GM23338 (cell line): Measurements from ENCODE around the gene NEK6. TPM values are rescaled to one million over a fixed set of nuclear protein-coding genes. Genes with fewer than 3 reads are reported as not detected.

Experiments
- ATAC-seq: fragments of 200-7000 bp; cut with Tn5 transposase; 3 replicates; pipeline ENCODE4 v1.9.1; 2020
- DNase-seq: peaks from one replicate; pipeline ENCODE4 v3.0.0-alpha.2; 2015; ENCODE audit warnings: low spot score
- H2AFZ ChIP-seq: fragments of 200-600 bp; sonication (generic); 2 replicates; pipeline ENCODE4 v1.8.0; 2016; ENCODE audit warnings: antibody characterized with exemption, mild to moderate bottlenecking, moderate library complexity
- H3F3A ChIP-seq: fragments of 200-600 bp; sonication (generic); replicated peaks from 2 replicates; pipeline ENCODE4 v1.8.0; 2017; ENCODE audit warnings: antibody characterized with exemption, mixed run types, low read depth
- H3K27ac ChIP-seq: fragments of 200-600 bp; sonication (generic); 2 replicates; pipeline ENCODE4 v1.6.1; 2016; ENCODE audit warnings: low read depth
- H3K27me3 ChIP-seq: fragments of 200-600 bp; sonication (generic); 2 replicates; pipeline ENCODE4 v1.8.0; 2016; ENCODE audit warnings: mild to moderate bottlenecking, mixed run types, moderate library complexity; ENCODE audit not compliant: insufficient read depth
- H3K36me3 ChIP-seq: fragments of 200-600 bp; sonication (generic); 2 replicates; pipeline ENCODE4 v1.8.0; 2016; ENCODE audit warnings: mild to moderate bottlenecking; ENCODE audit not compliant: insufficient read depth
- H3K4me1 ChIP-seq: fragments of 200-600 bp; sonication (generic); 2 replicates; pipeline ENCODE4 v1.8.0; 2016; ENCODE audit warnings: mild to moderate bottlenecking, moderate library complexity; ENCODE audit not compliant: insufficient read depth
- H3K4me2 ChIP-seq: fragments of 200-600 bp; sonication (generic); 2 replicates; pipeline ENCODE4 v1.7.1; 2017; ENCODE audit warnings: mixed run types
- H3K4me3 ChIP-seq: fragments of 200-600 bp; sonication (generic); 2 replicates; pipeline ENCODE4 v1.6.1; 2016; ENCODE audit warnings: mixed run types
- H3K79me2 ChIP-seq: fragments of 200-600 bp; sonication (generic); replicated peaks from 2 replicates; pipeline ENCODE4 v1.8.0; 2017; ENCODE audit warnings: mild to moderate bottlenecking; ENCODE audit not compliant: insufficient read depth
- H3K9me2 ChIP-seq: fragments of 200-600 bp; sonication (generic); 2 replicates; pipeline ENCODE4 v1.8.0; 2017; ENCODE audit not compliant: insufficient read depth
- H4K20me1 ChIP-seq: fragments of 200-600 bp; sonication (generic); replicated peaks from 2 replicates; pipeline ENCODE4 v1.8.0; 2017; ENCODE audit warnings: mild to moderate bottlenecking; ENCODE audit not compliant: insufficient read depth
- H3K27ac Mint-ChIP-seq: 2 replicates; pipeline ENCODE4 v1.8.0; 2020; ENCODE audit warnings: inconsistent platforms, mild to moderate bottlenecking, moderate library complexity, mixed read lengths
- H3K27me3 Mint-ChIP-seq: 3 replicates; pipeline ENCODE4 v1.8.0; 2022; ENCODE audit warnings: low read depth, mild to moderate bottlenecking, moderate library complexity, mixed read lengths, inconsistent platforms; ENCODE audit not compliant: insufficient read depth, poor library complexity
- H3K36me3 Mint-ChIP-seq: 3 replicates; pipeline ENCODE4 v1.8.0; 2021; ENCODE audit warnings: low read depth, mild to moderate bottlenecking, inconsistent platforms, moderate library complexity, mixed read lengths
- H3K4me1 Mint-ChIP-seq: 3 replicates; pipeline ENCODE4 v1.8.0; 2020; ENCODE audit warnings: mild to moderate bottlenecking, inconsistent platforms, mixed read lengths
- H3K4me3 Mint-ChIP-seq: 3 replicates; pipeline ENCODE4 v1.8.0; 2021; ENCODE audit warnings: moderate library complexity, mild to moderate bottlenecking, inconsistent platforms, mixed read lengths
- H3K9me3 Mint-ChIP-seq: 3 replicates; pipeline ENCODE4 v1.8.0; 2020; ENCODE audit warnings: moderate library complexity, mild to moderate bottlenecking, inconsistent platforms, mixed read lengths
- CREB1 ChIP-seq: fragments of 250-450 bp; sonication (Bioruptor Pico); IDR thresholded peaks from 2 replicates; pipeline ENCODE4 v1.5.0; 2020; ENCODE audit warnings: low read depth, mild to moderate bottlenecking, moderate library complexity
- CTCF ChIP-seq, 2 experiments: fragments of 200-600 bp in 1 of 2; sonication (generic) in 1 of 2; conservative IDR thresholded peaks; 2 replicates each; pipeline versions ENCODE4 v1.5.1 to v1.6.1; 2016 to 2017; ENCODE audit warnings: antibody characterized with exemption in 2 of 2, low read depth in 2 of 2, mild to moderate bottlenecking in 2 of 2, moderate library complexity in 1 of 2
- ETS1 ChIP-seq: IDR thresholded peaks from 2 replicates; pipeline ENCODE4 v1.6.1; 2016; ENCODE audit warnings: antibody characterized with exemption
- EZH2 ChIP-seq: fragments of 200-600 bp; sonication (generic); IDR thresholded peaks from one replicate; pipeline ENCODE4 v1.8.0; 2017; ENCODE audit warnings: antibody characterized with exemption, mild to moderate bottlenecking, low read depth; ENCODE audit not compliant: unreplicated experiment
- JUNB ChIP-seq: IDR thresholded peaks from one replicate; pipeline ENCODE4 v1.6.1; 2016; ENCODE audit warnings: antibody characterized with exemption; ENCODE audit not compliant: unreplicated experiment
- NANOG ChIP-seq: IDR thresholded peaks from 2 replicates; pipeline ENCODE4 v1.6.1; 2016; ENCODE audit warnings: antibody characterized with exemption, borderline replicate concordance
- POLR2AphosphoS5 ChIP-seq: IDR thresholded peaks from 2 replicates; pipeline ENCODE4 v1.6.1; 2016; ENCODE audit warnings: antibody characterized with exemption, low read depth
- STAT1 ChIP-seq: IDR thresholded peaks from one replicate; pipeline ENCODE4 v1.6.1; 2016; ENCODE audit warnings: antibody characterized with exemption; ENCODE audit not compliant: unreplicated experiment
- ZNF331 ChIP-seq: fragments of 250-450 bp; sonication (Bioruptor Pico); IDR thresholded peaks from 2 replicates; pipeline ENCODE4 v1.5.0; 2020; ENCODE audit warnings: low read depth, mild to moderate bottlenecking, moderate library complexity
- polyA plus RNA-seq: library from polyadenylated mRNA; unstranded; fragments of >200 nt; fragmentation: Nextera tagmentation; extraction: Ambion mirVana; gene quantifications from 2 replicates; pipeline ENCODE4 v1.2.1, GENCODE V29; 2016
- total RNA-seq: library from RNA; depleted of rRNA; stranded (reverse); fragments of >200 nt; shearing (Covaris generic); gene quantifications from 2 replicates; pipeline ENCODE4 v1.2.3, GENCODE V29; 2014
- TF ChIP-seq, protein P1 (sequence below): fragments of 250-450 bp; sonication (Bioruptor Pico); IDR thresholded peaks from 2 replicates; pipeline ENCODE4 v1.5.0; 2020; ENCODE audit warnings: mild to moderate bottlenecking, moderate library complexity
- TF ChIP-seq, protein P2 (sequence below): IDR thresholded peaks from one replicate; pipeline ENCODE4 v1.6.1; 2018; ENCODE audit warnings: antibody characterized with exemption; ENCODE audit not compliant: unreplicated experiment

Gene NEK6
- total and polyA plus RNA-seq, 2 experiments from 2014 or later = 8.1 to 11.2 TPM

GRCh38 chr9:124266826-124267201 is 9.1 kb downstream of the NEK6 start:
- Histone ChIP-seq H4K20me1 (no peaks in the 10 kb centered on the region; the same call in 1 of the 2 replicates), H3F3A (no peaks in the 10 kb centered on the region), H3K36me3 (no peaks in the 10 kb centered on the region), H3K4me2 (no peak overlapping the region), H3K4me1 (peaks cover 17% of the 10 kb centered on the region), H3K27me3 (no peaks in the 10 kb centered on the region), H2AFZ (no peak overlapping the region), H3K79me2 (peaks cover 26% of the 10 kb centered on the region), H3K9me2 (no peaks in the 10 kb centered on the region), H3K4me3 (no peak overlapping the region), H3K27ac (no peak overlapping the region)
- peaks cover 29% of the 10 kb centered on the region for H3K4me1 Mint-ChIP-seq
- TF ChIP-seq ETS1 (no peak), CREB1 (CRISPR knock-in tag) (no peak), EZH2 (no peak), NANOG (no peak), CTCF (conservative IDR thresholded peaks at IDR 0.05; ENCODE audit: low read depth in 2 of 2) (no peak), ZNF331 (CRISPR knock-in tag) (no peak), JUNB (no peak), POLR2AphosphoS5 (no peak), STAT1 (no peak)
- TF ChIP-seq, protein P1, sequence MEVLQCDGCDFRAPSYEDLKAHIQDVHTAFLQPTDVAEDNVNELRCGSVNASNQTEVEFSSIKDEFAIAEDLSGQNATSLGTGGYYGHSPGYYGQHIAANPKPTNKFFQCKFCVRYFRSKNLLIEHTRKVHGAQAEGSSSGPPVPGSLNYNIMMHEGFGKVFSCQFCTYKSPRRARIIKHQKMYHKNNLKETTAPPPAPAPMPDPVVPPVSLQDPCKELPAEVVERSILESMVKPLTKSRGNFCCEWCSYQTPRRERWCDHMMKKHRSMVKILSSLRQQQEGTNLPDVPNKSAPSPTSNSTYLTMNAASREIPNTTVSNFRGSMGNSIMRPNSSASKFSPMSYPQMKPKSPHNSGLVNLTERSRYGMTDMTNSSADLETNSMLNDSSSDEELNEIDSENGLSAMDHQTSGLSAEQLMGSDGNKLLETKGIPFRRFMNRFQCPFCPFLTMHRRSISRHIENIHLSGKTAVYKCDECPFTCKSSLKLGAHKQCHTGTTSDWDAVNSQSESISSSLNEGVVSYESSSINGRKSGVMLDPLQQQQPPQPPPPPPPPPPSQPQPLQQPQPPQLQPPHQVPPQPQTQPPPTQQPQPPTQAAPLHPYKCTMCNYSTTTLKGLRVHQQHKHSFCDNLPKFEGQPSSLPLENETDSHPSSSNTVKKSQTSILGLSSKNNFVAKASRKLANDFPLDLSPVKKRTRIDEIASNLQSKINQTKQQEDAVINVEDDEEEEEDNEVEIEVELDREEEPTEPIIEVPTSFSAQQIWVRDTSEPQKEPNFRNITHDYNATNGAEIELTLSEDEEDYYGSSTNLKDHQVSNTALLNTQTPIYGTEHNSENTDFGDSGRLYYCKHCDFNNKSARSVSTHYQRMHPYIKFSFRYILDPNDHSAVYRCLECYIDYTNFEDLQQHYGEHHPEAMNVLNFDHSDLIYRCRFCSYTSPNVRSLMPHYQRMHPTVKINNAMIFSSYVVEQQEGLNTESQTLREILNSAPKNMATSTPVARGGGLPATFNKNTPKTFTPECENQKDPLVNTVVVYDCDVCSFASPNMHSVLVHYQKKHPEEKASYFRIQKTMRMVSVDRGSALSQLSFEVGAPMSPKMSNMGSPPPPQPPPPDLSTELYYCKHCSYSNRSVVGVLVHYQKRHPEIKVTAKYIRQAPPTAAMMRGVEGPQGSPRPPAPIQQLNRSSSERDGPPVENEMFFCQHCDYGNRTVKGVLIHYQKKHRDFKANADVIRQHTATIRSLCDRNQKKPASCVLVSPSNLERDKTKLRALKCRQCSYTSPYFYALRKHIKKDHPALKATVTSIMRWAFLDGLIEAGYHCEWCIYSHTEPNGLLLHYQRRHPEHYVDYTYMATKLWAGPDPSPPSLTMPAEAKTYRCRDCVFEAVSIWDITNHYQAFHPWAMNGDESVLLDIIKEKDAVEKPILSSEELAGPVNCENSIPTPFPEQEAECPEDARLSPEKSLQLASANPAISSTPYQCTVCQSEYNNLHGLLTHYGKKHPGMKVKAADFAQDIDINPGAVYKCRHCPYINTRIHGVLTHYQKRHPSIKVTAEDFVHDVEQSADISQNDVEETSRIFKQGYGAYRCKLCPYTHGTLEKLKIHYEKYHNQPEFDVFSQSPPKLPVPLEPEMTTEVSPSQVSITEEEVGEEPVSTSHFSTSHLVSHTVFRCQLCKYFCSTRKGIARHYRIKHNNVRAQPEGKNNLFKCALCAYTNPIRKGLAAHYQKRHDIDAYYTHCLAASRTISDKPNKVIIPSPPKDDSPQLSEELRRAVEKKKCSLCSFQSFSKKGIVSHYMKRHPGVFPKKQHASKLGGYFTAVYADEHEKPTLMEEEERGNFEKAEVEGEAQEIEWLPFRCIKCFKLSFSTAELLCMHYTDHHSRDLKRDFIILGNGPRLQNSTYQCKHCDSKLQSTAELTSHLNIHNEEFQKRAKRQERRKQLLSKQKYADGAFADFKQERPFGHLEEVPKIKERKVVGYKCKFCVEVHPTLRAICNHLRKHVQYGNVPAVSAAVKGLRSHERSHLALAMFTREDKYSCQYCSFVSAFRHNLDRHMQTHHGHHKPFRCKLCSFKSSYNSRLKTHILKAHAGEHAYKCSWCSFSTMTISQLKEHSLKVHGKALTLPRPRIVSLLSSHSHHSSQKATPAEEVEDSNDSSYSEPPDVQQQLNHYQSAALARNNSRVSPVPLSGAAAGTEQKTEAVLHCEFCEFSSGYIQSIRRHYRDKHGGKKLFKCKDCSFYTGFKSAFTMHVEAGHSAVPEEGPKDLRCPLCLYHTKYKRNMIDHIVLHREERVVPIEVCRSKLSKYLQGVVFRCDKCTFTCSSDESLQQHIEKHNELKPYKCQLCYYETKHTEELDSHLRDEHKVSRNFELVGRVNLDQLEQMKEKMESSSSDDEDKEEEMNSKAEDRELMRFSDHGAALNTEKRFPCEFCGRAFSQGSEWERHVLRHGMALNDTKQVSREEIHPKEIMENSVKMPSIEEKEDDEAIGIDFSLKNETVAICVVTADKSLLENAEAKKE (CRISPR knock-in tag) = no peak
- TF ChIP-seq, protein P2, sequence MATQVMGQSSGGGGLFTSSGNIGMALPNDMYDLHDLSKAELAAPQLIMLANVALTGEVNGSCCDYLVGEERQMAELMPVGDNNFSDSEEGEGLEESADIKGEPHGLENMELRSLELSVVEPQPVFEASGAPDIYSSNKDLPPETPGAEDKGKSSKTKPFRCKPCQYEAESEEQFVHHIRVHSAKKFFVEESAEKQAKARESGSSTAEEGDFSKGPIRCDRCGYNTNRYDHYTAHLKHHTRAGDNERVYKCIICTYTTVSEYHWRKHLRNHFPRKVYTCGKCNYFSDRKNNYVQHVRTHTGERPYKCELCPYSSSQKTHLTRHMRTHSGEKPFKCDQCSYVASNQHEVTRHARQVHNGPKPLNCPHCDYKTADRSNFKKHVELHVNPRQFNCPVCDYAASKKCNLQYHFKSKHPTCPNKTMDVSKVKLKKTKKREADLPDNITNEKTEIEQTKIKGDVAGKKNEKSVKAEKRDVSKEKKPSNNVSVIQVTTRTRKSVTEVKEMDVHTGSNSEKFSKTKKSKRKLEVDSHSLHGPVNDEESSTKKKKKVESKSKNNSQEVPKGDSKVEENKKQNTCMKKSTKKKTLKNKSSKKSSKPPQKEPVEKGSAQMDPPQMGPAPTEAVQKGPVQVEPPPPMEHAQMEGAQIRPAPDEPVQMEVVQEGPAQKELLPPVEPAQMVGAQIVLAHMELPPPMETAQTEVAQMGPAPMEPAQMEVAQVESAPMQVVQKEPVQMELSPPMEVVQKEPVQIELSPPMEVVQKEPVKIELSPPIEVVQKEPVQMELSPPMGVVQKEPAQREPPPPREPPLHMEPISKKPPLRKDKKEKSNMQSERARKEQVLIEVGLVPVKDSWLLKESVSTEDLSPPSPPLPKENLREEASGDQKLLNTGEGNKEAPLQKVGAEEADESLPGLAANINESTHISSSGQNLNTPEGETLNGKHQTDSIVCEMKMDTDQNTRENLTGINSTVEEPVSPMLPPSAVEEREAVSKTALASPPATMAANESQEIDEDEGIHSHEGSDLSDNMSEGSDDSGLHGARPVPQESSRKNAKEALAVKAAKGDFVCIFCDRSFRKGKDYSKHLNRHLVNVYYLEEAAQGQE = no peak
- no peaks in the 10 kb centered on the region for H3K9me3 Mint-ChIP-seq
- no peak for ATAC-seq
- no peak overlapping the region for H3K4me3 Mint-ChIP-seq
- DNase-seq = no peak
- H3K36me3 Mint-ChIP-seq = no peaks in the 10 kb centered on the region
- peaks cover 8% of the 10 kb centered on the region for H3K27me3 Mint-ChIP-seq
- no peak overlapping the region for H3K27ac Mint-ChIP-seq
